ENCODE data around the gene QPCT.

QPCT gene

DNA sequence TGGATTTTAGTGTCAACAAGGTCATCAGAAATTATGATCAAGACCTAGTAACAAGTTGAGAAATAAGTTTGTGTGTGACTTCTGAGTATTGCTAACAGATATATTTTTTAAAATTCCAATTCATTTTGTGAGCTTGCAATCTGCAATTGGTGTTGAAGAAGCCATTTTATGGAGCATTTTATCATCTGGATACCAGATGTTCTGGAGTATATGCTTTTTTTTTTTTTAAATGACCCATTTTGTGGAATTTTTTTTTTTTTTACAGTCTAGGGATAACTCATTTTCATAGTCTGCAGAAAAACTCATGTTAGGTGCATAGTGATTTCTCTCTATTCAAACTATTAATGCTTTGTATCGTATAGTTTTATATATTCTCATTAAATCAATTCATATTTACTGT lies 12.6 kb downstream of the QPCT start:
- H3K9me3 ChIP-seq (ENCODE audit: control insufficient read depth in 1 of 2, low read length in 2 of 2) = no peaks in the 10 kb centered on the region
- H3K27ac ChIP-seq (ENCODE audit: low read depth, low read length) = no peak overlapping the region
- H3K9ac ChIP-seq (ENCODE audit: low read depth in 1 of 2, low read length in 2 of 2) = no peak overlapping the region
- H3K4me3 ChIP-seq (ENCODE audit: low read depth in 1 of 2, low read length in 2 of 2) = no peak overlapping the region
- peaks cover 0 to 6% of the 10 kb centered on the region in 2 donors for H3K4me1 ChIP-seq (ENCODE audit: control insufficient read depth in 1 of 2, insufficient read depth in 2 of 2, low read length in 2 of 2)
- H3K27me3 ChIP-seq (ENCODE audit: control insufficient read depth in 1 of 2, insufficient read depth in 2 of 2, low read length in 2 of 2) = peaks cover 0 to 4% of the 10 kb centered on the region in 2 donors
- H3K36me3 ChIP-seq (ENCODE audit: control insufficient read depth in 1 of 2, insufficient read depth in 2 of 2, low read length in 2 of 2) = no peaks in the 10 kb centered on the region

DNA sequence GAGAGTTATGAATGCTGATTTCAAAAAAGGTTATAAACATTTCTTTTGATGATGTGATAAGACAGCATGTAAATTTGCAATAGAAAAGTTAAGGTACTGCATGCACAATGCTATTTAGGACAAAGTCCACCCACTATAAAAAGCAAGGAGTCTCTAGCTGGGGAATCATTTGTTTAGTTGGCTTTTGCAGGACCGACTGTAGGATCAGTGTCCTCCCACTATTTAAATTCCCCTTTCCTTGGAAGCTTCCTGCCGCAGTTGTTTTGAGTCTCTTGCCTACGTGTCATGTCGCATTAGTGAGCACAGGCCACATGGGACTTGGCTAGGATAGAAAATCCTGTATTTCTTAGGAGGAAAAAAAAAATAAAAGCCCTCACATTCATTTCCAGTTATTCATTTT lies 13.1 kb downstream of the QPCT start:
- Histone ChIP-seq H3K4me3 (ENCODE audit: low read depth in 1 of 2, low read length in 2 of 2) (no peak overlapping the region), H3K27me3 (ENCODE audit: control insufficient read depth in 1 of 2, insufficient read depth in 2 of 2, low read length in 2 of 2) (peaks cover 0 to 4% of the 10 kb centered on the region in 2 donors), H3K4me1 (ENCODE audit: control insufficient read depth in 1 of 2, insufficient read depth in 2 of 2, low read length in 2 of 2) (peaks cover 0 to 6% of the 10 kb centered on the region in 2 donors), H3K9ac (ENCODE audit: low read depth in 1 of 2, low read length in 2 of 2) (no peak overlapping the region), H3K36me3 (ENCODE audit: control insufficient read depth in 1 of 2, insufficient read depth in 2 of 2, low read length in 2 of 2) (no peaks in the 10 kb centered on the region), H3K9me3 (ENCODE audit: control insufficient read depth in 1 of 2, low read length in 2 of 2) (no peaks in the 10 kb centered on the region), H3K27ac (ENCODE audit: low read depth, low read length) (no peak overlapping the region)

DNA sequence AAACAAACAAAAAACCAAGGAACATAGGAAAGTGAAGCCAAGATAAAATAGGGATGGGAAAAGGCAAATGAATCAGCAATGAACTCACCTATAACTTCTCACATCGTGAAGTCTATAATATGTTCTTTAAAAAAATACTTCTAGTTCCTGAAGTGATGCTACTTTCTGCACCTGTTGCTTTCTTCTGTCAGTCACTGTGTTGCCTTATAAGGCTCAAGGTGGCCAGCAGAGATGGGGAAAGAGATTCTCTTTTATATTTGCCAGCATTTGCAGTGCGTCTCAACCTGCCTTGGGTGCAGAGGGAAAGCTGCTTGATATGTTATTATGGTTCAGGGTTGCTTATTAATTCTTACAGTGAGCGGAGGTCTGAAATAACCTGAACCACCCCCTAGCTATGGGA lies 14.0 kb downstream of the QPCT start:
- Histone ChIP-seq H3K27ac (ENCODE audit: low read depth, low read length) (no peak overlapping the region), H3K9me3 (ENCODE audit: control insufficient read depth in 1 of 2, low read length in 2 of 2) (no peaks in the 10 kb centered on the region), H3K4me3 (ENCODE audit: low read depth in 1 of 2, low read length in 2 of 2) (no peak overlapping the region), H3K9ac (ENCODE audit: low read depth in 1 of 2, low read length in 2 of 2) (no peak overlapping the region), H3K27me3 (ENCODE audit: control insufficient read depth in 1 of 2, insufficient read depth in 2 of 2, low read length in 2 of 2) (peaks cover 0 to 4% of the 10 kb centered on the region in 2 donors), H3K36me3 (ENCODE audit: control insufficient read depth in 1 of 2, insufficient read depth in 2 of 2, low read length in 2 of 2) (no peaks in the 10 kb centered on the region), H3K4me1 (ENCODE audit: control insufficient read depth in 1 of 2, insufficient read depth in 2 of 2, low read length in 2 of 2) (peaks cover 0 to 6% of the 10 kb centered on the region in 2 donors)

DNA sequence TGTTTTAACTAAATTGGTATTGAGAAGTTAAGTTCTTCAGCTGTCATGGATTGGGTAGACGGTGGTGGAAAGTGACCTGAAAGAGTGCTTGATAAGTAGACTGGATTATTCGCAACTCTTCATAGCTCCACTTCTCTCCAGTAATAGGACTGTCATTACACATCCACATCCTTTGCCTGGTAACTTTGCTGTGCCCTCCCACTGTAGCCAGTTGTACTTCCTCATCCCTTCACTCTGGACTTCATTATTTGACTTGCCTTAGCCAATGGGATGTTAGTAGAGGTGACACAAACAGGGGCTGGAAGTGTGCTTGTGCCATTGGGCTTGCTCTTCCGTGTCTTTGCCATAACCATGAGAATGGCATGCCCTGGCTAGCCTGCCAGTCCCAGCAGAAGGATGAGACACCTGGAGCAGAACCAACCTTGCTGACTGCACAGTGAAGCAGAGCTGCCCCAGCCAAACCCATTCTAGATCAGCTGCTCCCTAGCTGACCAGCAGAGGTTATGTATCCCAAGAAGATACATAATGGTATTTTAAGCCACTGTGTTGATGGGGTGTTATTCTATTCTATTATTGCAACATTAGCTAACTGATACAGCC lies 16.9 kb downstream of the QPCT start:
- Histone ChIP-seq H3K27ac (ENCODE audit: low read depth, low read length) (no peak overlapping the region), H3K9me3 (ENCODE audit: control insufficient read depth in 1 of 2, low read length in 2 of 2) (no peaks in the 10 kb centered on the region), H3K4me3 (ENCODE audit: low read depth in 1 of 2, low read length in 2 of 2) (no peak overlapping the region), H3K4me1 (ENCODE audit: control insufficient read depth in 1 of 2, insufficient read depth in 2 of 2, low read length in 2 of 2) (peaks cover 0 to 6% of the 10 kb centered on the region in 2 donors), H3K27me3 (ENCODE audit: control insufficient read depth in 1 of 2, insufficient read depth in 2 of 2, low read length in 2 of 2) (peaks cover 0 to 4% of the 10 kb centered on the region in 2 donors), H3K36me3 (ENCODE audit: control insufficient read depth in 1 of 2, insufficient read depth in 2 of 2, low read length in 2 of 2) (no peaks in the 10 kb centered on the region), H3K9ac (ENCODE audit: low read depth in 1 of 2, low read length in 2 of 2) (no peak overlapping the region)

DNA sequence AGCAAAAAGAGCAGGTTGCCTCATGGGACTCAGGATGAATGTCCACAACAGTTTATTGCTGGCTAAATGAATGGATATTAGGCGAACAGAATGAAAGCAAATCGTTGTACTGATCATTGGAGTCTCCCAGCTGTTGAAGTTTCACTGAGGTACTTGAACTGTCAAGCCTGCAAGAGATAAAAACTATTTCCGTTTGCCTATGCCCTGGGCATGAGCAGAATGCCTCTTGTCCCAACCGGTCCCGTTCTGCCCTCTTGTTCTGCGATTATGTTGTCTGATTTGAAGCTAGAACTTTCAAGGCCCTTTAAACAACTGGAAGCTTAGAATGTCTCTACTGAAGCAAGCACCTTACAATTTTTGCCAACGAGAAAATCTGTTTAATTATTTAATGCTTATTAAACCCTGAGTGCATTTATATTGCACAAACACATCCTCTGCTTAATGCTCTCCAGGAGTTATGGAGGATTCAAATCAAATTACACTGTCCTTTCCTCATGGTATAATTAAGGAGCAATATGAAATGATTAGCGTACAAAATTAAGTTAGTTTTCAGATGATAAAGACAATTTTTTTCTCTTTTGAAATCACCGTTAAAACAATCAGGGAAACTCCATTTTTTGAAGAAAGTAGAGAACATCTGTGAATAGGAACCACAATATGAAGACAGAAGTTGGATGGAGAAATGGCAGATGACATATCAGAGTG lies 17.7 kb downstream of the QPCT start:
- Histone ChIP-seq H3K9me3 (ENCODE audit: control insufficient read depth in 1 of 2, low read length in 2 of 2) (no peaks in the 10 kb centered on the region), H3K36me3 (ENCODE audit: control insufficient read depth in 1 of 2, insufficient read depth in 2 of 2, low read length in 2 of 2) (no peaks in the 10 kb centered on the region), H3K4me1 (ENCODE audit: control insufficient read depth in 1 of 2, insufficient read depth in 2 of 2, low read length in 2 of 2) (peaks cover 0 to 6% of the 10 kb centered on the region in 2 donors), H3K27me3 (ENCODE audit: control insufficient read depth in 1 of 2, insufficient read depth in 2 of 2, low read length in 2 of 2) (peaks cover 0 to 4% of the 10 kb centered on the region in 2 donors), H3K27ac (ENCODE audit: low read depth, low read length) (no peak overlapping the region), H3K4me3 (ENCODE audit: low read depth in 1 of 2, low read length in 2 of 2) (no peak overlapping the region), H3K9ac (ENCODE audit: low read depth in 1 of 2, low read length in 2 of 2) (no peak overlapping the region)

DNA sequence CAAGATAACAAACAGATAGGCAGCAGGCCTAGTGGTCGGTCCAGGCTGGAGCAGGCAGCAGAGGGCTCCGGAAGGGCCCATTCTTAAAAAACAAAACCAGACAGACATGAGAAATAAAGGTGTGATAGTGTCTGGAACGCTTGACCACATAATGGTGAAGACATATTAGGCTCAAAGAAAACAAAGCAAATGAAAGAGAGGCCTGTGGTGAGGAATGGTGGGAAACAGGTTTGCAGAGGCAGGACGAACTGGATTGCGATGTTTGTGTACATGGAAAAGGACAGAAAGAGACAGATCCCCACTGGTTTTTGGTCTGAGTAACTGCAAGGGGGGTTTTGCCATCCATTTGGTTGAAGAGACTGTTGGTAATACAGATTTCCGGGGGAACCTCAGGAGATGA lies 19.9 kb downstream of the QPCT start:
- Histone ChIP-seq H3K36me3 (ENCODE audit: control insufficient read depth in 1 of 2, insufficient read depth in 2 of 2, low read length in 2 of 2) (no peaks in the 10 kb centered on the region), H3K9ac (ENCODE audit: low read depth in 1 of 2, low read length in 2 of 2) (no peak overlapping the region), H3K4me1 (ENCODE audit: control insufficient read depth in 1 of 2, insufficient read depth in 2 of 2, low read length in 2 of 2) (no peaks in the 10 kb centered on the region), H3K27ac (ENCODE audit: low read depth, low read length) (no peak overlapping the region), H3K4me3 (ENCODE audit: low read depth in 1 of 2, low read length in 2 of 2) (no peak overlapping the region), H3K27me3 (ENCODE audit: control insufficient read depth in 1 of 2, insufficient read depth in 2 of 2, low read length in 2 of 2) (peaks cover 0 to 4% of the 10 kb centered on the region in 2 donors), H3K9me3 (ENCODE audit: control insufficient read depth in 1 of 2, low read length in 2 of 2) (no peaks in the 10 kb centered on the region)

DNA sequence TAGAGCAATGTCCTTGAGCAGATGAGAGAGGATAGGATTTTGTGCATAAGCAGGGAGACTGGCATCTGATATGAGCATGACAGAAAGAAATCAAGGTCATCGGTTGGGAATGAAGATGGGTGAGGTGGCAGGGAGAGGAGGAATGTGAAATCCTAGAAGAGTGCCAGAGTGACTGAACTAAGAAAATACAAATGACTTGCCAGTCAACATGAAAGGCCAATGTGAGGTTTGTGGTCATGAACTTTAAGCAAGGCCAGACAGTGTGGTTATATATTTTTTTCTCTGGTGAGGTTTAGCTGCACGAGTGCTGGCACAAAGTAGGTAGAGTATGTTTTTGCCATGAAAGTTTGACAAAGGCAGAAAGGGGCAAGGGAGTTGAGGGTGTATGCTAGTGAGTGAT lies 21.2 kb downstream of the QPCT start:
- H3K36me3 ChIP-seq (ENCODE audit: control insufficient read depth in 1 of 2, insufficient read depth in 2 of 2, low read length in 2 of 2) = no peaks in the 10 kb centered on the region
- no peak overlapping the region for H3K27ac ChIP-seq (ENCODE audit: low read depth, low read length)
- no peaks in the 10 kb centered on the region for H3K4me1 ChIP-seq (ENCODE audit: control insufficient read depth in 1 of 2, insufficient read depth in 2 of 2, low read length in 2 of 2)
- H3K9ac ChIP-seq (ENCODE audit: low read depth in 1 of 2, low read length in 2 of 2) = no peak overlapping the region
- H3K27me3 ChIP-seq (ENCODE audit: control insufficient read depth in 1 of 2, insufficient read depth in 2 of 2, low read length in 2 of 2) = peaks cover 0 to under 1% of the 10 kb centered on the region in 2 donors
- H3K4me3 ChIP-seq (ENCODE audit: low read depth in 1 of 2, low read length in 2 of 2) = no peak overlapping the region
- H3K9me3 ChIP-seq (ENCODE audit: control insufficient read depth in 1 of 2, low read length in 2 of 2) = no peaks in the 10 kb centered on the region

DNA sequence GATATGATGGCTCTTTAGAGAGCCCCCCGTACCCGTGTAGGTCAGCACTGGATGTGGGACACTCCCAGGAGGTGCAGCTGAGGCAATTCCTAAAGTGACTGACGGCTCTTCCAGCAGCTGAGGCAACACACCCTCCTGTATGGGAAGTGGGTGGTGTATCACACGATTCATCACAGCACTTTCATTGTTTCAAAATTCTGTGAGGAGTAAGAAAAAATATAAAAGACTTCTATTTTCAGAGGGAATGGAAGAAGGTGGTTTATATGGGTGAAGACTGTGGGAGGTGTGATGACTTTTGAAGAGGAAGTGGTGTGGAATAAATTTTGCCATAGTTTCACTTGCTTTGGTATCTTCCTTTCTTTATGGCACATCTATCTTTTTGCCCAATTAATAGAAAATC lies 22.3 kb downstream of the QPCT start:
- Histone ChIP-seq H3K9ac (ENCODE audit: low read depth in 1 of 2, low read length in 2 of 2) (no peak overlapping the region), H3K36me3 (ENCODE audit: control insufficient read depth in 1 of 2, insufficient read depth in 2 of 2, low read length in 2 of 2) (no peaks in the 10 kb centered on the region), H3K4me3 (ENCODE audit: low read depth in 1 of 2, low read length in 2 of 2) (no peak overlapping the region), H3K9me3 (ENCODE audit: control insufficient read depth in 1 of 2, low read length in 2 of 2) (no peaks in the 10 kb centered on the region), H3K27me3 (ENCODE audit: control insufficient read depth in 1 of 2, insufficient read depth in 2 of 2, low read length in 2 of 2) (no peaks in the 10 kb centered on the region), H3K4me1 (ENCODE audit: control insufficient read depth in 1 of 2, insufficient read depth in 2 of 2, low read length in 2 of 2) (no peaks in the 10 kb centered on the region), H3K27ac (ENCODE audit: low read depth, low read length) (no peak overlapping the region)

DNA sequence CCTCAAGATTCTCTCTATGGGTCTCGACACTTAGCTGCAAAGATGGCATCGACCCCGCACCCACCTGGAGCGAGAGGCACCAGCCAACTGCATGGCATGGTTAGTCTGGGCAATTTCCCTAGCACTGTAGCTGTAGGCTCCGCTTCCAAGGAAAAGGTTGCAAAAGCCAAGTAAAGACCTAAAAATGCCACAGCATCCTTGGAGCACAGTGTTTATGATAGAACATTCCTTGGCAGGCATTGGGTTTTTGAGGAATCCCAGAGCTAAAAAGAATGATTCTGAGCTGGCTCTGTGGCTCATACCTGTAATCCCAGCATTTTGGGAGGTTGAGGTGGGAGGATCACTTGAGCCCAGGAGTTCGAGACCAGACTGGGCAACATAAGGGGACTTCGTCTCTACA lies 22.9 kb downstream of the QPCT start:
- H3K27ac ChIP-seq (ENCODE audit: low read depth, low read length) = no peak overlapping the region

DNA sequence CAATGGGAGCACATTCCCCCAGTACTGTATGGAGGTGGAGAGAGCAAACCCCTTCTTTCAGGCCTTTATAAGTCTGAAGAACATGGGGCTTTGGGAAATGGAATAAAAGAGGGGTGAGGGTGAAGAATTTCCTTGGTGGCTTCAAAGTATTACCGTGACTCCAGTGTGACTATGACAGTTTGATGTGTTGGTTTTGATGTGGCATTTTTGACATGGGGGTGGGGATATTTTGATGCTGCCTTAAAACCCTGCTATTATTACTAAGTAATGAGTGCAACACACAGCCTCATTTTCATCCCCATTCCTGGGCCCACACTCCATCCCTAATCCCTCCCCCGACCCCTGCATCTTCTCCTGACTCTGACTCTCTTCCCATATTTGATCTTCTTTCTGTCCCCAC lies 23.6 kb downstream of the QPCT start:
- H3K36me3 ChIP-seq (ENCODE audit: control insufficient read depth in 1 of 2, insufficient read depth in 2 of 2, low read length in 2 of 2) = no peaks in the 10 kb centered on the region
- no peaks in the 10 kb centered on the region for H3K4me1 ChIP-seq (ENCODE audit: control insufficient read depth in 1 of 2, insufficient read depth in 2 of 2, low read length in 2 of 2)
- H3K4me3 ChIP-seq (ENCODE audit: low read depth in 1 of 2, low read length in 2 of 2) = no peak overlapping the region
- no peak overlapping the region for H3K9ac ChIP-seq (ENCODE audit: low read depth in 1 of 2, low read length in 2 of 2)
- H3K9me3 ChIP-seq (ENCODE audit: control insufficient read depth in 1 of 2, low read length in 2 of 2) = no peaks in the 10 kb centered on the region
- no peak overlapping the region for H3K27ac ChIP-seq (ENCODE audit: low read depth, low read length)
- no peaks in the 10 kb centered on the region for H3K27me3 ChIP-seq (ENCODE audit: control insufficient read depth in 1 of 2, insufficient read depth in 2 of 2, low read length in 2 of 2)

More for the DNA sequence above, 22.9 kb downstream of the QPCT start:
- no peaks in the 10 kb centered on the region for H3K27me3 ChIP-seq (ENCODE audit: control insufficient read depth in 1 of 2, insufficient read depth in 2 of 2, low read length in 2 of 2)
- H3K4me3 ChIP-seq (ENCODE audit: low read depth in 1 of 2, low read length in 2 of 2) = no peak overlapping the region
- H3K36me3 ChIP-seq (ENCODE audit: control insufficient read depth in 1 of 2, insufficient read depth in 2 of 2, low read length in 2 of 2) = no peaks in the 10 kb centered on the region
- no peaks in the 10 kb centered on the region for H3K4me1 ChIP-seq (ENCODE audit: control insufficient read depth in 1 of 2, insufficient read depth in 2 of 2, low read length in 2 of 2)
- no peaks in the 10 kb centered on the region for H3K9me3 ChIP-seq (ENCODE audit: control insufficient read depth in 1 of 2, low read length in 2 of 2)
- no peak overlapping the region for H3K9ac ChIP-seq (ENCODE audit: low read depth in 1 of 2, low read length in 2 of 2)
